Activated CD8-positive, alpha-beta memory T cell treated with anti-CD3 and anti-CD28 coated beads, Interleukin-2, amount 50 U/mL, for 1 hour (primary cell): Measurements from ENCODE around the gene SLC66A3.

Experiments used
- DNase-seq: peaks from one replicate; pipeline ENCODE4 v3.0.0-alpha.2; 2020; ENCODE audit errors: extremely low read depth

Gene SLC66A3

GRCh38 chr2:11134349-11134748 lies 20.9 kb upstream of the SLC66A3 start:
- no peak for DNase-seq

- DNase-seq = no peak
These were observed 14.8 kb upstream of the SLC66A3 start for GRCh38 chr2:11140492-11140891.

GRCh38 chr2:11141319-11141718 lies 13.9 kb upstream of the SLC66A3 start:
- DNase-seq = no peak

GRCh38 chr2:11142330-11142729 lies 12.9 kb upstream of the SLC66A3 start:
- DNase-seq = no peak

- DNase-seq = no peak
These were observed 12.3 kb upstream of the SLC66A3 start for GRCh38 chr2:11142987-11143386.

GRCh38 chr2:11144077-11144737 lies 11.1 kb upstream of the SLC66A3 start:
- DNase-seq = no peak

GRCh38 chr2:11144738-11145079 lies 10.6 kb upstream of the SLC66A3 start:
- no peak for DNase-seq

- no peak for DNase-seq
These were observed 9.9 kb upstream of the SLC66A3 start for GRCh38 chr2:11145350-11145749.

GRCh38 chr2:11146076-11146475 lies 9.2 kb upstream of the SLC66A3 start:
- DNase-seq = no peak

GRCh38 chr2:11147263-11147662 lies 8.0 kb upstream of the SLC66A3 start:
- DNase-seq = no peak

- no peak for DNase-seq
These were observed 2.7 kb upstream of the SLC66A3 start for GRCh38 chr2:11152591-11152990.

- no peak for DNase-seq
These were observed 998 bp upstream of the SLC66A3 start for GRCh38 chr2:11154016-11154922.

GRCh38 chr2:11154923-11155380 lies 315 bp upstream of the SLC66A3 start:
- DNase-seq = peak; percentile 98

- no peak for DNase-seq
These were observed 1.3 kb downstream of the SLC66A3 start for GRCh38 chr2:11156396-11157075.

GRCh38 chr2:11157296-11157695 lies 2.0 kb downstream of the SLC66A3 start:
- no peak for DNase-seq

- DNase-seq = no peak
These were observed 2.5 kb downstream of the SLC66A3 start for GRCh38 chr2:11157731-11158130.

GRCh38 chr2:11158916-11159573 lies 3.8 kb downstream of the SLC66A3 start:
- DNase-seq = no peak

- no peak for DNase-seq
These were observed 4.4 kb downstream of the SLC66A3 start for GRCh38 chr2:11159574-11160170.

GRCh38 chr2:11160256-11160655 lies 5.0 kb downstream of the SLC66A3 start:
- DNase-seq = no peak

- DNase-seq = no peak
These were observed 5.6 kb downstream of the SLC66A3 start for GRCh38 chr2:11160731-11161455.

GRCh38 chr2:11161747-11162146 lies 6.5 kb downstream of the SLC66A3 start:
- no peak for DNase-seq
